Renal cortex interstitium (tissue), 11 donors: Measurements from ENCODE around the gene SALL1. TPM values are rescaled to one million over a fixed set of nuclear protein-coding genes. Genes with fewer than 3 reads are reported as not detected.
A peak's percentile ranks its signal among the peaks of the same experiment; 100 is the strongest.

Source experiments
- DNase-seq, 11 donors: peaks; one replicate each; pipeline ENCODE4 v3.0.0-alpha.2; 2013; ENCODE audit warnings: low read depth in 9 of 11, low spot score in 4 of 11; ENCODE audit errors: extremely low read depth in 1 of 11
- polyA plus RNA-seq, 3 donors: library from polyadenylated mRNA; unstranded; fragments of 120-200 nt; gene quantifications; one replicate each; pipeline ENCODE4 v1.2.1, GENCODE V29; 2013; ENCODE audit not compliant: insufficient read length in 3 of 3

SALL1 gene
- polyA plus RNA-seq, 3 donors, result 111 to 124 (median 123) TPM

DNA sequence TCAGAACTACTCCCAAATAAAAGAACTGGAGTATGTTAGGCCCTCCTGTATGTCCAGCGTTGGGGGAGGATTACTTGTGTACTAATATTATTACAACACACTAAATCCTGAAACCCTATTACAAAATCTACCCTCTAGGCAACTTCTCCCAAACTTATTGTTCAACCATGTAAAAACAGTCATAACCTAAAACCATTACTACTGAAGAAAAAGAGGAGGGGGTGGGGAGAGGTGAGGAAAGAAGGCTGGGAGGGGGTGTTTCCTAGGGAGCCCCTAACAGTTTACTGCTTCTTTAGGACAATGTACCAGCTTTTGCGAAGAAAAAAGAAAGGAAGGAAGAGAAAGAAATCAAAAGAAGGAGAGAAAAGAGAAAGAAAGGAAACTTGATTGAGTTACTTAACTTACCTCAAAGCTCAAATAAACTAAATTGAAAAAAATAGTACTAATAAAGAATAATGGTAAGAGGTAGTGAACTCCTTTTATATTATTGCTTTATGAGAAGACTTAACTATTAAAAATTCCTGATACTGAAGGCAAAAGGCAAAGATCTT lies 2.3 kb downstream of the SALL1 start:
- no peak for DNase-seq

DNA sequence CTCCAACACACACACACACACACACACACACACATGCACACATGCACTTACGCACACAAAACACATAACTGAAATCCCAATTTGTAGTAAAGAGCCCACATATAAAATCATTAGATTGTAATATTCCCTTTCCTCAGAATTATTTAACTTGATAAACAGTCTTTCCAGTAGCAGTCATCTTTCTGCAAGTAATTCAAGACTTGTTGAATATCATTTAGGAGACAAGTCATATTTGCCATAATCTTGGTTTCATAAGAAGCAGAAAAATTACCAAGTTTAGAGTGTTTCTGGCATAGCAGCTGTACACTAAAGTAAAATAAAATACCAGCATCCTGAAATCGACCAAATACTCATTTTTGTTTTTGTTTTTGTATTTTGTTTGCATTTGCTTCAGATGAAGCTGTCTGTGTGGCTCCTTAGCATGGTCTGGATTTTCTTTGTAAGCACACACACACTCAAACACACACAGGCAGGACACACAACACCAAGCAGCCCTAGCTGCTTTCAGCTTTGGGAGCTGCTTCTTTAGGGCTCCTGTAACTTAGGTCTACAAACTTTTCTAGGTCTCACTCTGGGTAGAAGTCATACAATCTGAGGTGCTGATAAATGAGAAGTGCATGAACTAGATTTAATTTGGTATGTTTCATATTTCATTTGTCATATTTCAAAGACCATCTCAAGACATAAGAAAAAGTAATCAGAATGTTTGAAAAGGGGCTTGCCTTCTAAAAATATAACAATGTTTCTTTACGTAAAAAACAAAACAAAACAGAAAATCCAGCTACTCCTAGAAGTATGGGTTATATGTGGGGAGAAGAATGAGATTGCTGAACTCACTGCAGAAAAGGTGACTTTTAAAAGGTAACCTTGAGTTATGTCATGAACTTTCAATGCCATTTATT lies 3.0 kb downstream of the SALL1 start:
- no peak for DNase-seq

DNA sequence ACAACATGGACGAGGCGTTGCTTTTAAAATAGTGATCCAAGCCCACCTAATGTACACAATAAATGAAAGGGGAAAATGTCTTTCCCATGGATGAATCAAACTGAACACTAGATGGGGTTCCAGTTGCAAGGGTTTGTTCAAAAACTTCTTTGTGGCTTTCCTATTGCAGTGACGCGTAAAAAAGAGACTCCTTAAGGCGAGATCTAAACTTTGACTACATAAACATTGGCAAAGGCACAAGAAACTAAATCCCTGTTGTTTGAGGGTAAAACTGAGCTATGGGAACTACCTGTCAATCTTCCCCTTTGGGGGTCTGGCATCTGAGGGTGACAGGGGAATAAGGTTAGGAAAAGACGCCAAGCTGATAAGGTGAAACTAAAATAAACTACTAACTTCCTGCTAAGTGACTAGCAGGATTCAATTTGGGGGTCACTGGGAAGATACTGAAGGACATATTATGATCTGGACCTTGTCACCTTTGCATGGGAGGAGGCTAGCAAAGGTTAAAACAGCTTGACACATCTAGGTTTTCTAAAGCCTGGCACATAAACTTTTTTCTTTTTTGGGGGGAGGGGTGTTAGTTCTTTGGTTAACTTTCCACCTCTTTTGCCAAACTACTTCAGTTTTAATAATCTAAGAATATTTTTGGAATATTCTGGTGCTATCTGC lies 4.7 kb downstream of the SALL1 start:
- DNase-seq, result no peak

DNA sequence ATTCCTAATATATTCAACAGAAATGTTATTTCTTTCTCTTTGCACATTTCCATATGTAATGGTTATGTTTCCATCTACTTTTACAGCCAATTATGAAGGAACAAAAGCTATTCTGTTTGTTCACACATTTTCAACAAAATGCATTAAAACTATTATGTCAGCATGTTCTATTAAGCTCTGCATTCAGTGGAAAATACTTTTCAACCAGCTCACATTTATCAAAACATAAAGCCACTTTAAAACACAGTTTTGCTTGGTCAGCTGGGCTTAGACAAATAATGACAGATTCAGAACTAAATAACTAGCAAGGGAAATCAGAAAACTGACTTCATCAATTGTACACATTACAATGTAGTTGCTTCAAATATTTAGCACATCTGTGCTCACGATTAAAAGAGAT lies 6.9 kb downstream of the SALL1 start:
- no peak for DNase-seq

DNA sequence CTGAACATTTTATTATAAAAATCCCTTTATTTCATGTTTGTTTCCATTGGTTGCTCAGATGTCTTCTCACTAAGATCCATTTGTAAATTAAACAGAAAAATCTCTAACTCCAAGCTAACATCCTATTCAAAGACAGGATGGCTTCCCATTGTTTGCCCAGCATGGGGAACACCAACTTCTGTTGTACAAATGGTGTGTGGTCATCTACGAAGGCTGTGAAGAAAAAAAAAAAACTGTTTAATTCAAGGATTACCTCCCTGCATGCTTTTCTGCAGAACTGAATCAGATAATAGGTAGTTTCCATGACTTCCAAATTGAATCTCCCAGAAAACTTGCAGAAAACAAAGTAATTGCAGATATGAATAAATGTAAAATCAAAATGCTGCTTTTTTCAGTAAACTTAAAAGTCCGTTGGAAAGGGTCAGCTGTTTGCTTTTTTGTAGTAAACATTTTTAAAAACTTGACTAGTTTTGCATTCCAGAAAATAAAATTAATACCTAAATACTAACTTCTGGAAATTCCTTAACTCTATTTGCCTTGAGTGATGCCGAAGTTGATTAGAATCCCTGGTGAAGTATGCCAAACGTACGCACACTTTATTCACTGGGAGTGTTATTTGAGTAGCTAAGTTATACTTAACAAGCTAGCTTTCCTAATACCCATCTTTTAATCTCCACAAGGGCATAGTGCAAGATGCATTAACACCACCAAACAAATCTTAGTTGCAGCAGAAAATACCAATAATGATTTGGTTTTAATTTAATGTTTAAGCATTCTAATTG lies 7.7 kb downstream of the SALL1 start:
- no peak for DNase-seq

DNA sequence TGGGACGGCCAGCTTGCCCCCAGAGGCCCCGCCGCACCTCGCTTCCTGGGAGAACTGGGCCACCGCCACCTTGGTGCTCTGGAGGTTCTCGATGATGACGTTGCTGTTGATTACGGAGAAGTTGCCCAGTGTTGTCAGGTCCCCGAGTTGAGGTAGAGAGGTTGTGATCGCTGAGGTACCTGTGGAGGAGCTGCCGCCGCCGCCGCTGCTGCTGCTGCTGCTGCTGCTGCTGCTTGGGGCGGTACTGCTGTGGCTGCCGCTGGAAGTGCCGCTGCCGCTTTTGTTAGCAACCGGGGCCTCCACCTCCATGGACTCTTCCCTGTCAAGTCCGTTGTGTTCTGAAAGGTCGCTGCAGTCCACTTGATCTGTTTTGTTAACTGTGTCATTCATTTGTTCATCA lies 9.5 kb downstream of the SALL1 start:
- DNase-seq, result no peak

DNA sequence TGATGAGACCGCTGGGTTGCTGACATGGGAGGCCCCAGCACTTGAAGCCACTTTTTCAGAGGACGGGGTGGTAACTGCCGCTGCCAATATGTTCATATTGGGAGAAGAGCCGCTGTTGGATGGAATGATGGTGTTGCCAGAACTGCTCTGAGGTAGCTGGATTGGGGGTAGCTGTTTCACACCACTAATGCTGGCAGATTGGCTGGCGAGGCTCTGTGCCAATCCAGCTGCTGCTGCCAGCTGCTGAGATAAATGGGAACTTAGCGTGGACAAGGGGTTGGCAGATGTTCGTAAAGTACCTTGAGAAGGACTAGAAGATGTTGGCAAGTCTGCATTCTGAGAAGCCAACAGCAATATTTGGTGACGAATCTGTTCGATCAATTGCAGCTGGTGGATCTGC lies 10.0 kb downstream of the SALL1 start:
- DNase-seq, result no peak

DNA sequence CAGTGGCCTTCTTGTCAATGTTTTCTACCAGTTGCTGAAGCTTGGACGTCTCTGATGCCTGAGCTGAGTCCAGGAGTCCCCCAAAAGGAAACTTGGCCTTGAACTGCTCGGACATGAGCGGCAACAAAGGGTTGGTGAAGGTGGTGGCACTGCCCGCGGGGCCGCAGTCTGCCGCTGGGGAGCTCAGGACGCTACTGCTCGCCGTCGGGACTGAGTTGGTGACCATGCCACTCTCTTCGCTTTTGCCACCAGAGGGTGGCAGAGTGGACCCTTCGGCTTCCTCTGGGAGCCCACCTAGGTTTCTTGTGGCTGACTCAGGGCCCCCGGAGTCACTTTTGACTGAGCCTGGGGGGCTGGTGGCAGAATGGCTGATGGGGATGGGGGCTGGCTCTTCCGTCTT lies 11.0 kb downstream of the SALL1 start:
- no peak for DNase-seq

DNA sequence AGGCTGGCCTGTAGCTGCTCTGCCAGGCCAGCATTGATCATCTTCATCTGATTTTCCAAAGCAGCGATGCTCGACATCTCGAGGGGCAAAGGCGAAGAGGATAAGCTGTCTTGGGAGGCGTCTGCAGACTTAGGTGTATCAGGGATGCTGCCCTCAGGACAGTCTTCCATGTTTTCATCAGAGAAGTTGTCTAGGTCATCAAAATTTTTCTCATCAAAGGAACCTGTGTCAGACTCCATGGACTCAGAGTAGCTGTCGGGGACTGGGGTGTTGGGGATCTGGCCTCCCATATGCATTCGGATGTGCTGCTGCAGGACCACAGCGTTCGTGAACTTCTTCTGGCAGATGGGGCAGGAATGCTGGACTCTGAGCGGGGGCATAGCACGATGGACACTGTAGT lies 11.5 kb downstream of the SALL1 start:
- no peak for DNase-seq

DNA sequence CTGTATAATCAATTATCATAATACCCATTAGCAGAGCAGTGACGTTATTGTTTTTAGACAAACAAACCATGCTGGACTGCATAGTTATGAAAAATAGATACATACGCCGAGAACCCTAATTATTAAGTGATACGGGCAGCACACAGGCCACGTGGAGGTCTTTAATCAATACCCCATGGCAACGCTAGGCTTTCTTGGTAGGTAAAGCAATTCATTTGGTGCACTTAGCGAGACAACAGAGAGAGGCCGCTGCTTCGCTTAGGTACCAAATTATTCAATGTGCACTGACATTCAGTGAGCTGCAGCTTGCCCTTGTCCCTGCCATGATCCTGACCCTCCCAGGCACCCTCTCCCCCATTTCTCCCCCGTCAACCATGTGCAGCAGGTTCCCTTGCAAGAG lies 12.9 kb downstream of the SALL1 start:
- DNase-seq, result no peak

DNA sequence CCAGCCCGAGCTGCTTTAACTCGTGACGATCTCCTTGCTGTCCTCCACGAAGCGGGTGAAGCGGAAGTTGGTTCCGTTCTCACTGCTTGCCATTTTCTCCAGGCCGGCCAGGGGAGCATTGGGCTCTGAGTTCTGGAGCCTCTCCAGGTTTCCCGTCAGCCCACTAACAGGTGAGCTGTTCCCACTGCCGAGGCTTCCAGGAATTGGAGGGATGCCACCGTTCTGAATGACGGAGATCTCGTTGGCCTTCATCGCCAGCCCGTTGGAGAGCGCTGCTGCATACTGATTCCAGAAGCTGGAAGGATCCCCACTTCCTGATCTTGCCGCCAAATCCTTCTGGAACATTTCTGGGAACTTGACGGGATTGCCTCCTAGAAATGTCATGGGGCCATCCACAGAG lies 14.0 kb downstream of the SALL1 start:
- DNase-seq, result no peak

DNA sequence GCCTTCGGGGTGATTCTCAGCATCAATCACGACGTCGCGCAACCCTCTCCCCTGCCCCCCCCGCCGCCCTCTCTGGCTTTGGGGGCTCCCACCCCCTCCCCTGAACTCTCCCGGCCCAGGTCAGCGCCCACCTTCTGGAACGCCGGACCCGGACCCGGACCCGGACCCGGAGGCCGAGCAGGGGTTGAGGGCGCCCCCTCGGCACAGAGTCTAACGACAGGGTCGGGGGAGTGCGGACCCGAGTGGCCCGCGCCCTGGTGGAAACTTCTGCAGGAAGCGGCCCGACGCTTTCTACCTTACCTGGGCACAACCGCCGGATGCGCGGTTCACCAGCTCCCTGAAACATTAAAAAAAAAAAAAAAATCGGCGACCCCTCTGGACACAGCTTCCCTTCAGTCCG lies 16.2 kb downstream of the SALL1 start:
- DNase-seq, result no peak

DNA sequence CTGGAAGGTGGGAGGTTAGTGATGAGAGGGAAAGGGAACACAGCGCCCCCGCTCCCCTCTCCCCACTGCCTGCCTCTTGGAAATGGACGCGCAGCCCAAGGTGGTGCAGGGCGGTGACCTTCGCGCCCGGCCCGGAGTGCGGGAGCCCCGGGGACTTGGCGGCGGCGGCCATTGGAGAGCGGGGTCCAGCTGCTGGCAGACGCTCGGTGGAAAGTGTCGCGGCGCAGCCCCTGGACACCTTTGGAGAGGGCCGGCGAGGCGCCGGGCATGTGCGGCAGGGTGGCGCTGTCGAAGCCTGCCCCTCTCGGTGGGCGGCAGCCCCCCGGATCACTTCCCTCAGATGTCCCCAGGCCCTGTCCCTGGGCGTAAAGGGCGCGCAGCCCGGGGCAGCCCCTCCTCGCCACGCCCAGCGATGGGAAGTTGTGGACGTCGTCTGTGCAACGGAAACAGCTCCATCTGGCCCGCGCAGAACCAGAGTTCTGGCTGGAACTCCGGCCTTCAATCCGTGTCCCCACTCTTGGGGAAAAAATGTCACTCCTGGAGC lies 16.7 kb downstream of the SALL1 start:
- no peak for DNase-seq

DNA sequence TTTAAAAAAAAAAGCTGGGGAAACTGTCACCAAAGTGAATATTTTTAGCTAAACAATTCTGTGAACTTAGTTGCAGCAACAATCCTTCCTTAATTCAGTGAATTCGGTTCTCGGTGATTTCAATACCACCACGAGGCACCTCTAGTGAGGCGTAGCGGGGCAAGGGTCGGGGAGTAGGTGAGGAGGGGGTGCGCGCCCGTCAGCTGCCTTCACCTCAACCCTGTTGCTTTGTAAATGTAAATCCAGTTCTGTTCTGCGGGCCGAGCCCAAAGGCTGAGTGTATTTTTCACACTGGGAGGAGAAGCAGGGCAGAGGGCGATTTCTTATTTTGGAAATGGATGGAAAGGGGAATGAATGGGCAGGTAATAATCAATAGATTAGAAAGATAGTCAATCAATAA lies 17.4 kb downstream of the SALL1 start:
- DNase-seq, result no peak

DNA sequence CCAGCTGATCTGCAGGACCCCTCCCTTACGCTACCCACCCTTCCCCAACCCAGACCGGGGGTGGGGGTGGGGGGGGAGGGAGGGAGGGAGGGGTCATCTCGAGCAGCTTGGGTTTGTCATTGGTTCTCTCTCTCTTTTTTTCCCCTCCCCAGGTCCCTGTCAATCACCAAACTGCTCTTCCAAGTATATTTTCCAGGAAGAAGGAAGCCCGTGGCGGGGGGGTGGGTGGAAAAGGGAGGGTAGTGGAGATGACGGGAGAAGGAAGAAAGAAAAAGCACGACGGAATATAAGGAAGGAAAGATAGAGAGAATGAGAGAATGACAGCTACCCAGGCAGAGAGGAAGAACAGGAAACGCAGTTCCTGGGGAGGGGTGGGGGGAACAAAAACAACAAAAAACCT lies 17.9 kb downstream of the SALL1 start:
- no peak for DNase-seq

DNA sequence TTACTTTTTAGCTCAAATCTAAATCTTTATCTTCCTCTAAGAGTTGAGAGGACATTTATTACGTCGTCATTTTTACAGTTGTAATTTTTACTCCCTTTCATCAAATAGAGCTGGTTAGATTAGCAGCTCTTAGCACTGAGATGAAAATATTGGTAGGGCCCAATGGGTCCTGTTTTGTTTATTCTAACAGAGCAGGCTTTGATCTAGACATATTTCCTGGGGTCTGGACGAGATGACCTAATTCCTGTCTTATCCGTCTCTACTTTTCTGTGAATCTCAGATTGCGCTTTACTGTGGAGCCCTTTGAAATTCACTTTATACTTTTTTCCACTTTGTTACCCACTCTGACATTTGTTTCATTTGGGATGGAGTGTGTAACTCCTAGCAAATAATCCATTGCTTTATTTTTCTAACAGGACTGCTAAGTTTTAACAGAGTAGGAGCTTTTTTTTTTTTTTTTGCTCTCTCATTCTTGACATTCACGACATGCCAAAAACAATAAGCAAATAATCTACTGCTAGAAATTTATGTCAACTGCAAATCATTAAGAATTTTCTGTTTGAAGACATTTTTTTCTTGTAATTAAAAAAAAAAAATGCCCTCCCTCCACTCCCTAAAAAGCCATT lies 18.5 kb downstream of the SALL1 start:
- no peak for DNase-seq

DNA sequence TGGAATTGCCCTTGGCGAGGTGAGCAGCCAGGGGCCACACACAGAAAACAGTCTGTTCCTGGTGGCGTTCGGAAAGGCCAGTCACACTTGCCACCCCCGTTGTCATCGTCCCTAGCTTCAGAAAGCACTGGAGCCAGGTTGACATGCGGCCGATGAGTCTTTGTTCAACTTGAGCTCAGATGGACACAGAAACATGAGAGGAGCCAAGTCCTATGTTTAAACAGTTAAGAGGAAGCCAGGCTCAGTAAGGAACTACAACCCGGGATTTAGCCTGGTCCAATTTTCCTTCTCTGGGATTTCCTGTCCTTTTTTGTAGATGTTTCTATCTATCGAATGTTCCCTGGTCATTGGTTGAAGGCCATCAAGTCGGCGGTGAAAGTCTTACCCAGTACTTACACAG lies 19.5 kb downstream of the SALL1 start:
- no peak for DNase-seq

DNA sequence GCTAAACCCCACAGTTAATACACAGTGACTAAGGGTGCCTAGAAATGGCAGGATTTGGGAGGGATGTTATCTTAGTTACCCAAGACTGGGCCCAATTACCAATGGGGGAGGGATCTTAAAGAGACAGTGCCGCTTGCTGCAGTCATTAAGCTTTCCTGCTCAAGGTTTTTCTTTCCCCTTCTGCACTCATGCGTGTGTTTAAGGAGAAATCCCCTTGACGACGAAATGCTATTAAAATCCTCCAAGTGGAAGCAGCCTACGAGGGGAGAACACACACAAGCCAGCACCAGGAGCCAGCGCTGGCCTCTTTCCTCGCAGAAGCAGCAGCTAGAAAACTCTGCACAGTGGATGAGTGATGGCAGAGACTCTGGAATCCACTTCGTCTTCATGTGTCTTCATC lies 22.0 kb downstream of the SALL1 start:
- peak in 7 of 11 donors; percentile 52 to 86 (median 78) for DNase-seq

DNA sequence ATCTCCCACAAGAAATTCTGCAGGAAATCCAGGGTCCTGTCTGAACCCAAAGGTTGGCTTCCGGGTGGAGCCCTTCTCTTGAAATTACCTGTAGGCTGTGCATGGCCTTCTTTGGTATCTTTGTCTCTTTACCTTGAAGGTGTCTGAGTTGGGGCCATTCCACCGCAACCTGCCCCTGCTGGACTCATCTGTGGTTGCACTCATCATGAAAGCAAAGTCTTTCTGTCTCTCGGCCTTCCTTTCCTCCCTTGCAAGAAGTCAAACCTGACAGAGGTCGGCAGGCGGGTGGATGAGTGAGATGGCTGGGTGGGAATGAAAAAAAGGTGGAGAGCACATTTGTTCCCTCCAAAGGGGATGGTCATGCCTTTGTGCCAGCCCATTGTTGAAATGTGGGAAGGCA lies 25.1 kb downstream of the SALL1 start:
- no peak for DNase-seq
